Activated B cell treated with CpG ODN at 0.5 μM for 24 hours (primary cell): ENCODE results near the gene RAB12. TPM values are rescaled to one million over a fixed set of nuclear protein-coding genes. Genes with fewer than 3 reads are reported as not detected.
"Not testable (repeated sequence)": the region's sequence is repeated elsewhere in the genome, so short reads cannot be mapped to it uniquely, and the experiment has no call there.

Experiments used
- ATAC-seq: fragments of 200-7000 bp; cut with Tn5 transposase; one replicate; pipeline ENCODE4 v1.10.0; 2021; ENCODE audit warnings: low read depth, mild to moderate bottlenecking, moderate library complexity
- CTCF ChIA-PET: fragments of 350-600 bp; sonication (Branson Sonifier 250); formaldehyde crosslinking; loops from one replicate; lab custom pipeline; 2021; ENCODE audit warnings: antibody characterized with exemption; lab: Charles Lee
- POLR2A ChIA-PET: fragments of 350-600 bp; sonication (Branson Sonifier 250); formaldehyde crosslinking; loops from one replicate; lab custom pipeline; 2021; ENCODE audit warnings: antibody characterized with exemption; lab: Charles Lee
- DNase-seq: peaks from one replicate; pipeline ENCODE4 v3.0.0; 2022
- H3K27ac Mint-ChIP-seq: one replicate; pipeline ENCODE4 v1.8.0; 2020; ENCODE audit warnings: mixed read lengths
- H3K27me3 Mint-ChIP-seq: one replicate; pipeline ENCODE4 v1.8.0; 2021; ENCODE audit warnings: mixed read lengths
- H3K36me3 Mint-ChIP-seq: one replicate; pipeline ENCODE4 v1.8.0; 2021; ENCODE audit warnings: low read depth, mixed read lengths
- H3K4me1 Mint-ChIP-seq: one replicate; pipeline ENCODE4 v1.8.0; 2021; ENCODE audit warnings: mixed read lengths
- H3K4me3 Mint-ChIP-seq: one replicate; pipeline ENCODE4 v1.8.0; 2020; ENCODE audit warnings: mild to moderate bottlenecking, mixed read lengths
- H3K9me3 Mint-ChIP-seq: one replicate; pipeline ENCODE4 v1.8.0; 2020; ENCODE audit warnings: mixed read lengths
- intact Hi-C: fragments of 100-400 bp; cut with micrococcal nuclease; formaldehyde crosslinking; loops from one replicate; pipeline ENCODE4 v1.15.1; 2024
- total RNA-seq: library from RNA; stranded (reverse); gene quantifications from 2 replicates; pipeline ENCODE4 v1.2.3, GENCODE V29; 2022
- TF ChIP-seq, protein P1 (sequence below): fragments of 200-600 bp; IDR thresholded peaks from one replicate; pipeline ENCODE4 v1.8.0; 2022; ENCODE audit warnings: antibody characterized with exemption, mild to moderate bottlenecking

RAB12 gene
- total RNA-seq, 1 donor from 2014 or later, result 27.5 TPM

DNA sequence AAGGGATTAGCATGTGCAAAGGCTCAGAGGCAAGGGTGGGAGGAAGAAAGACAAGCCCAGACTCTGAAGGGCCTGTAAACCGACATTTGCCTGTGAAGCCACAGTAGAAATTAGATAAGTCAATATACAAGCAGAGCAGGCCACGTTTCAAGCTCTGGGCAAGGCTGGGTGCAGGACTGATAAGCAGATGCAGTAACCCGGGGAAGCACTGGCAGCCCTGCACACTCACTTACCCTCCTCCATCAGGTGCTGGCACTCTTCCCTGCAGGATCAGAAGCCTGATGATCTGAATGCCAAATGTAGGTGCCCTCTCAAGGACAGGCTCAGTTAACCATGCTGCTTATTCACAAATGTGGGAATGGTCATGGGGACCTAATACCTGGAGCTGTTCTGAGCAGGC lies 46.3 kb upstream of the RAB12 start:
- DNase-seq (no peak), ATAC-seq (no peak)
- Mint-ChIP-seq H3K9me3 (no peaks in the 10 kb centered on the region), H3K27ac (no peak overlapping the region), H3K4me1 (no peaks in the 10 kb centered on the region), H3K36me3 (no peaks in the 10 kb centered on the region), H3K4me3 (no peak overlapping the region), H3K27me3 (peaks cover 4% of the 10 kb centered on the region)
- TF ChIP-seq, protein P1, sequence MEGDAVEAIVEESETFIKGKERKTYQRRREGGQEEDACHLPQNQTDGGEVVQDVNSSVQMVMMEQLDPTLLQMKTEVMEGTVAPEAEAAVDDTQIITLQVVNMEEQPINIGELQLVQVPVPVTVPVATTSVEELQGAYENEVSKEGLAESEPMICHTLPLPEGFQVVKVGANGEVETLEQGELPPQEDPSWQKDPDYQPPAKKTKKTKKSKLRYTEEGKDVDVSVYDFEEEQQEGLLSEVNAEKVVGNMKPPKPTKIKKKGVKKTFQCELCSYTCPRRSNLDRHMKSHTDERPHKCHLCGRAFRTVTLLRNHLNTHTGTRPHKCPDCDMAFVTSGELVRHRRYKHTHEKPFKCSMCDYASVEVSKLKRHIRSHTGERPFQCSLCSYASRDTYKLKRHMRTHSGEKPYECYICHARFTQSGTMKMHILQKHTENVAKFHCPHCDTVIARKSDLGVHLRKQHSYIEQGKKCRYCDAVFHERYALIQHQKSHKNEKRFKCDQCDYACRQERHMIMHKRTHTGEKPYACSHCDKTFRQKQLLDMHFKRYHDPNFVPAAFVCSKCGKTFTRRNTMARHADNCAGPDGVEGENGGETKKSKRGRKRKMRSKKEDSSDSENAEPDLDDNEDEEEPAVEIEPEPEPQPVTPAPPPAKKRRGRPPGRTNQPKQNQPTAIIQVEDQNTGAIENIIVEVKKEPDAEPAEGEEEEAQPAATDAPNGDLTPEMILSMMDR, result no peak
- POLR2A ChIA-PET, result no interaction called here
- CTCF ChIA-PET, result no interaction called here
- intact Hi-C loops, result no loop called here

DNA sequence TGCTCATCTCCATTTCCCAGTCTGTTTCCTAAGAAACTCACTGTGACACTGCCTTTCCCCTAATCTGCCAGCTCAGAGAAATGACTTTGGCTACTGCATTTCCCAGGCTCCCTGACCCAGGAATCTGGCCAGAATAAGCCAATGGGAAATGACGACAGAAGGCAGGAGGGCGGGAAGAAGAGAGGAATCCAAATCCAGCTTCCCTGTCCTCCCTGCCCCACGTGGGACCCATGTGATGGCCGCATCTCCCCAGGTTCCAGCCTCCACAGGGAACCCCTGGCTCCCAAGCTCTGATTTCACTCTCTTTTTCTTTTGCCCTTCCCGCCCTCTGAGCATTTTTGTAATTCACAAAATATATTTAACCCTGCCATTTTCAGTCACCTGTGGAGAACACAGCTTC lies 37.8 kb upstream of the RAB12 start:
- POLR2A ChIA-PET, result no interaction called here
- DNase-seq, result no peak
- no peak for ATAC-seq
- CTCF ChIA-PET, result no interaction called here
- Mint-ChIP-seq H3K27ac (no peak overlapping the region), H3K9me3 (no peaks in the 10 kb centered on the region), H3K27me3 (peaks cover 5% of the 10 kb centered on the region), H3K4me3 (no peak overlapping the region), H3K4me1 (no peaks in the 10 kb centered on the region), H3K36me3 (no peaks in the 10 kb centered on the region)
- intact Hi-C loops, result no loop called here
- TF ChIP-seq, protein P1, result no peak

DNA sequence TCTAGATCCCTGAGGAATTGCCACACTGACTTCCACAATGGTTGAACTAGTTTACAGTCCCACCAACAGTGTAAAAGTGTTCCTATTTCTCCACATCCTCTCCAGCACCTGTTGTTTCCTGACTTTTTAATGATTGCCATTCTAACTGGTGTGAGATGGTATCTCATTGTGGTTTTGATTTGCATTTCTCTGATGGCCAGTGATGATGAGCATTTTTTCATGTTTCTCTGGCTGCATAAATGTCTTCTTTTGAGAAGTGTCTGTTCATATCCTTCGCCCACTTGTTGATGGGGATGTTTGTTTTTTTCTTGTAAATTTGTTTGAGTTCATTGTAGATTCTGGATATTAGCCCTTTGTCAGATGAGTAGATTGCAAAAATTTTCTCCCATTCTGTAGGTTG lies 35.5 kb upstream of the RAB12 start:
- H3K9me3 Mint-ChIP-seq, H3K27me3 Mint-ChIP-seq, H3K4me1 Mint-ChIP-seq, ATAC-seq, POLR2A ChIA-PET, DNase-seq, intact Hi-C loops, H3K36me3 Mint-ChIP-seq, CTCF ChIA-PET, H3K4me3 Mint-ChIP-seq, H3K27ac Mint-ChIP-seq: not testable (repeated sequence)

DNA sequence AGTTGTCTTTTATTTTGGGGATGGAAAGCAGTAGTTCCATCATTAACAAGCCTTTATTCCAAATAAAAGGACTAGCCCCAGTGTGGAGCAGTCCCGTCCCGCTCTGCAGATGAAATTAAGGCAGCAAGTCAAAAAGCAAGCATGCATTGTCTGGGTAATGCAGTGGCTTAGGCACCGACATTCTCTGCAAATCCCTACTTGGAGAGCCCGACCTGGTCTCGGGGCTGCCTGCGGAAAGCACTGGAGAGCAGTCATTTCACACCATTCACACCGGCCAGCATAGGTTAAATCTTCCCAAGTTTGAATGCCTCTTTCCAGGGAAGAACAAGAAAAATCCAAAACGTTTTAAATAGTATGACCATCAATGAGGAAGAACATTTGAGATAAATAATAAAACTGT lies 24.4 kb upstream of the RAB12 start:
- intact Hi-C loops, result no loop called here
- TF ChIP-seq, protein P1, result no peak
- DNase-seq, result no peak

DNA sequence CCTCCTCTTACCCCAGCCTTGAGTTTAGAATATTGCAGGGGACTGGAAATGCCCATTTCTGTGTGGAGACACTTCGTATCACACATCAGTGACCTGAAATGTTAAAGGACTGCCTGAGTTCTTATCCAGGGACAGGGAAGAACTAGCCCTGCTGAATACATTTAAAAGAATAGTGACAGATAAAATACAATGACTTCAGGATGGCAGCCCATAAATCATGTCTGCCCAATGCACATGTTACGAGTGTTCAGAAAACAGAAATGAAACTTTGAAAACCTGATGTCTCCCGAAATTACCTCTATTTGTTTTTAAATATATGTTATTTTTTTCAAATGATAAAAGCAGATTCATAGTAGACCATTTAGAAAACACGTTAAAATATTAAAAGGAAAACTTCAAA lies 22.3 kb upstream of the RAB12 start:
- intact Hi-C loops, result no loop called here
- H3K4me1 Mint-ChIP-seq, result no peaks in the 10 kb centered on the region
- CTCF ChIA-PET, result no interaction called here
- no peaks in the 10 kb centered on the region for H3K36me3 Mint-ChIP-seq
- H3K27ac Mint-ChIP-seq, result no peak overlapping the region
- ATAC-seq (no peak), DNase-seq (no peak)
- no peak overlapping the region for H3K4me3 Mint-ChIP-seq
- POLR2A ChIA-PET, result no interaction called here
- H3K27me3 Mint-ChIP-seq, result peaks cover 11% of the 10 kb centered on the region
- TF ChIP-seq, protein P1, result no peak
- H3K9me3 Mint-ChIP-seq, result peaks cover 8% of the 10 kb centered on the region

More for the DNA sequence above, 24.4 kb upstream of the RAB12 start:
- no peak for ATAC-seq
- H3K9me3 Mint-ChIP-seq, result peaks cover under 1% of the 10 kb centered on the region
- H3K4me1 Mint-ChIP-seq, result no peaks in the 10 kb centered on the region
- ChIA-PET POLR2A (no interaction called here), CTCF (no interaction called here)
- no peaks in the 10 kb centered on the region for H3K36me3 Mint-ChIP-seq
- H3K27ac Mint-ChIP-seq, result no peak overlapping the region
- H3K4me3 Mint-ChIP-seq, result no peak overlapping the region
- peaks cover 16% of the 10 kb centered on the region for H3K27me3 Mint-ChIP-seq

DNA sequence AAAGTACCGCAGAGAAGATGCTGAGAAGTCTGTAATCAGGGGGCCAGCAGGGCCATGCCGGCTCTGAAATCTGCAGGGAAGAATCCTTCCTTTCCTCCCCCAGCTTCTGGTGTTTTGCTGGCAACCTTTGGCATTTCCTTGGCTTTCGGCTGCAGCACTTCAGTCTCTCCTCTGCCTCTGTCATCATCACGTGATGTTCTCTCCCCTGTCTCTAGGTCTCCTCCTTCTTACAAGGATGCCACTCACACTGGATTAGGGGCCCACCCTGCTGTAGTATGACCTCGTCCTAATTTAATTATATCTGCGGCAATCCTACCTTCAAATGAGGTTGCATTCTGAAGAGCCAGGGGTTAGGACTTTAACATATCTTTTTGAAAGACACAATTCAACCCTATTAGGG lies 13.8 kb upstream of the RAB12 start:
- Mint-ChIP-seq H3K27me3 (no peaks in the 10 kb centered on the region), H3K4me3 (no peak overlapping the region), H3K27ac (no peak overlapping the region), H3K36me3 (no peaks in the 10 kb centered on the region), H3K9me3 (peaks cover 2% of the 10 kb centered on the region), H3K4me1 (peaks cover 7% of the 10 kb centered on the region)
- ChIA-PET POLR2A (no interaction called here), CTCF (no interaction called here)
- intact Hi-C loops, result no loop called here
- DNase-seq (no peak), ATAC-seq (no peak)
- TF ChIP-seq, protein P1, result no peak
